DOHH2 (cell line): ENCODE results near the gene CDKL4.

Experiments
- EZH2phosphoT487 ChIP-seq: fragments of 200-600 bp; sonication (generic); IDR thresholded peaks from 2 replicates; pipeline ENCODE4 v1.6.1; 2017; ENCODE audit warnings: borderline replicate concordance, mild to moderate bottlenecking, antibody characterized with exemption, low read length, moderate library complexity, mixed read lengths
- TF ChIP-seq, protein P1 (sequence below): fragments of 200-600 bp; sonication (generic); IDR thresholded peaks from one replicate; pipeline ENCODE4 v1.5.1; 2014; ENCODE audit warnings: antibody characterized with exemption, mild to moderate bottlenecking, low read depth, low read length; ENCODE audit not compliant: poor library complexity, severe bottlenecking

GRCh38 chr2:39142904-39143605 is 100.7 kb downstream of the CDKL4 start:
- TF ChIP-seq, protein P1, sequence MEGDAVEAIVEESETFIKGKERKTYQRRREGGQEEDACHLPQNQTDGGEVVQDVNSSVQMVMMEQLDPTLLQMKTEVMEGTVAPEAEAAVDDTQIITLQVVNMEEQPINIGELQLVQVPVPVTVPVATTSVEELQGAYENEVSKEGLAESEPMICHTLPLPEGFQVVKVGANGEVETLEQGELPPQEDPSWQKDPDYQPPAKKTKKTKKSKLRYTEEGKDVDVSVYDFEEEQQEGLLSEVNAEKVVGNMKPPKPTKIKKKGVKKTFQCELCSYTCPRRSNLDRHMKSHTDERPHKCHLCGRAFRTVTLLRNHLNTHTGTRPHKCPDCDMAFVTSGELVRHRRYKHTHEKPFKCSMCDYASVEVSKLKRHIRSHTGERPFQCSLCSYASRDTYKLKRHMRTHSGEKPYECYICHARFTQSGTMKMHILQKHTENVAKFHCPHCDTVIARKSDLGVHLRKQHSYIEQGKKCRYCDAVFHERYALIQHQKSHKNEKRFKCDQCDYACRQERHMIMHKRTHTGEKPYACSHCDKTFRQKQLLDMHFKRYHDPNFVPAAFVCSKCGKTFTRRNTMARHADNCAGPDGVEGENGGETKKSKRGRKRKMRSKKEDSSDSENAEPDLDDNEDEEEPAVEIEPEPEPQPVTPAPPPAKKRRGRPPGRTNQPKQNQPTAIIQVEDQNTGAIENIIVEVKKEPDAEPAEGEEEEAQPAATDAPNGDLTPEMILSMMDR = no peak
- no peak for TF ChIP-seq EZH2phosphoT487
